Mesodermal cell (in vitro differentiated cells): Measurements from ENCODE around the gene CYRIA.

ENCODE experiments used
- H3K27ac ChIP-seq: 2 replicates; pipeline ENCODE4 v1.7.0; 2013; ENCODE audit warnings: mild to moderate bottlenecking, low read depth, low read length, moderate library complexity; ENCODE audit not compliant: severe bottlenecking
- H3K36me3 ChIP-seq: 2 replicates; pipeline ENCODE4 v1.7.1; 2013; ENCODE audit warnings: mild to moderate bottlenecking, low read length, moderate library complexity; ENCODE audit not compliant: control insufficient read depth, insufficient read depth
- H3K4me1 ChIP-seq: one replicate; pipeline ENCODE4 v1.7.1; 2013; ENCODE audit warnings: mild to moderate bottlenecking, low read length; ENCODE audit not compliant: insufficient read depth, control insufficient read depth, poor library complexity, severe bottlenecking
- H3K4me3 ChIP-seq: 2 replicates; pipeline ENCODE4 v1.7.0; 2013; ENCODE audit warnings: low read length, control low read depth, mild to moderate bottlenecking; ENCODE audit not compliant: insufficient read depth, poor library complexity, severe bottlenecking; ENCODE audit errors: extremely low read depth
- H3K9me3 ChIP-seq: 2 replicates; pipeline ENCODE4 v1.7.1; 2013; ENCODE audit warnings: mild to moderate bottlenecking, low read length, moderate library complexity; ENCODE audit not compliant: control insufficient read depth
- WGBS, 2 experiments: methylation state at CpG; one replicate each; pipeline ENCODE4 v1.1.5; 2013; ENCODE audit warnings: missing lambda C conversion rate in 2 of 2; ENCODE audit not compliant: insufficient coverage in 2 of 2; 5-methylcytosine and 5-hydroxymethylcytosine counted together

The CYRIA gene

DNA sequence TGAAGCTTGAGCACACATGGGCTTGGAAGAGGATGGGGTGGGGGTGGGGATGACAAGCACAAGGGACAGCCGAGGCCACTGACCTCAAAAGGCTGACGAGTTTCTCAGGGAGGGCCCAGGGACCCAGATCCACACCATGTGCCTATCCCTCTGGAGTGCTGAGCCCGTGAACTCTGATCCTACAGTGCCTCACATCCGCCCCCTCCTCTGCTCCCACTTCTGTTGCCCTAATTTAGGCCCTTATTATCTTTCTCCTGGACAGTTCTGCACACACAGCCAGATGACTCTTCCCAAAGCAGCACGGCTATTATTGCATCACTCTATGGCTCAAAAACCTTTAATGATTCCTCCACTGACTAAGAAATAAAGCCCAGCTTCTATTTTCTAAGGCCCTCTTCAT, 24.8 kb downstream of the CYRIA start:
- no peak overlapping the region for H3K27ac ChIP-seq
- WGBS, 2 experiments, result 92 to 94% methylated on average over 5 of the region's 5 CpGs
- H3K36me3 ChIP-seq, result no peaks in the 10 kb centered on the region
- peaks cover 4% of the 10 kb centered on the region for H3K9me3 ChIP-seq
- H3K4me3 ChIP-seq, result no peak overlapping the region
- H3K4me1 ChIP-seq, result peaks cover 5% of the 10 kb centered on the region

DNA sequence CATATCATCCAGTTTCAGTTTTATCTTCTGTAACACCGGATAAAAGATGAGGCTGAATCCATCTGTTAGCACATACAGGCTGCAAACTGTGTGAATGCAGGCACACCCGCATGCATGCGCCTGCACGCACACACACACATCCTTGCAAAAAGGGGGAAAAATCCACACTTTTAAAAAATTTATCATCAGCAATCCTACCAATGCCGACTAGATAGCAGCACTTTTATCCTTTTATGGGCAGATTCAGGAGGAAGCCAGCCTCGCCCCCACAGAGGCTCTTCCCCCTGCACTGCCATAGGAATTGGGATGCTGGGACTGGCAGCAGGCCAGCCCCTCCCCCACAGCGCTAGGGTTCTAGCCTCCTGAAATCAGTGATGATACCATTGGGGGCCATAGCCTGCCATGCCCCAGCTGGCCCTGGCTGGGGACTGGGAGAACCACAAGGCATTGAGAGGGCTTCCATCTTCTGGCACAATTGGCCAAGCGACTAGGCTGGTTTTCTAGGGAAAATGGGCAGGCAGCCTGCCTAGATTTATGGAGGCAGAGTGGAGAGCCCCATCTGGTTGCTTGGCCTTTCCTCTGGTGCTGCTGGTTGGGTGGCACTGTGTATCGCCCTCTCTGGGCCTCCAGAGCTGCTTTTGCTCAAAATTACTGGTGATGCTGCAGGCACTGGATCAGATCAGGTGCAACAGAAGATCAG, 25.5 kb downstream of the CYRIA start:
- H3K4me3 ChIP-seq, result no peak overlapping the region
- H3K4me1 ChIP-seq, result peaks cover 5% of the 10 kb centered on the region
- no peaks in the 10 kb centered on the region for H3K36me3 ChIP-seq
- peaks cover 4% of the 10 kb centered on the region for H3K9me3 ChIP-seq
- WGBS, 2 experiments, result 86 to 88% methylated on average over 7 to 8 of the region's 9 CpGs
- H3K27ac ChIP-seq, result no peak overlapping the region

DNA sequence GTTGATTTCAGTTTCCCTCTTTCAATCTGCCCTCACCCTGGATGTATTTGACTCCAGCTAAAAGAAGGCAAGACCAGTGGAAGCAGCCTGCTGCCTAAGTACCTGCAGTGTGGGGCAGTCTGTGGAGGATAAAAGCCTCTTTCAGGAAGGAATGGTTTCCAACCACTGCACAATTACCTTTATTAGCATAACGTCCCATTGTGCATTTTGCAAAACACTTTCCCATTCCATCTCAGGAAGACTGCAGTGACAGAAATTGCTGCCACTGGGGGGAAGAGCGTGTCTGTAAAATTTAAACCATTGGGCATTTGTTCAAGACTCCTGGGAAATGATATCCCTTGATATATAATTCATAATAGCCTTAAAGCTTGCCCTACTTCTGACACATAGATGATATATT, 26.2 kb downstream of the CYRIA start:
- H3K4me3 ChIP-seq, result no peak overlapping the region
- H3K4me1 ChIP-seq, result peaks cover 5% of the 10 kb centered on the region
- H3K9me3 ChIP-seq, result peaks cover 4% of the 10 kb centered on the region
- 100% methylated on average over 1 of the region's 2 CpGs; no CpG with 5 or more reads in 1 of the 2 experiments for whole genome bisulfite sequencing, 2 experiments
- no peak overlapping the region for H3K27ac ChIP-seq
- H3K36me3 ChIP-seq, result no peaks in the 10 kb centered on the region

DNA sequence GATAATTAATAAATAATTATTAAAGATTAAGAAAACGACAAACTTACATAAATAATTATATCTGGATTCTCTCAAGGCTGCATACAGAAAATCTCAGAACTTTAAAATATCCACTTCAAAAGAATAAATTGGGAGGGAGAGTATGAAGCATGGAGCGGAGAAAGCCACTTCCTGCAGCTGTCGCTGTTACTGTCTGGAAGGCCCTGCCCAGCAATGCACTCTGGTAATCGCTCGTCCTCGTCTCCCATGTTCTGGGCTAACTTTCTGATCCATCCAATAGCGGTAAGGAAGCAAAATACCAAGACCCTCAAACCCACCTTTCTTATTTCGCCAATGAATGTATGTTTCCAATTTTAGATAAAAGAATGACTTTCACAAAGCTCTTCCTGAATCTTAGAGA, 26.7 kb downstream of the CYRIA start:
- Histone ChIP-seq H3K4me1 (peaks cover 5% of the 10 kb centered on the region), H3K4me3 (no peak overlapping the region), H3K27ac (no peak overlapping the region), H3K36me3 (no peaks in the 10 kb centered on the region), H3K9me3 (peaks cover 4% of the 10 kb centered on the region)
- WGBS, 2 experiments, result 81 to 92% methylated on average over 2 to 6 of the region's 8 CpGs

DNA sequence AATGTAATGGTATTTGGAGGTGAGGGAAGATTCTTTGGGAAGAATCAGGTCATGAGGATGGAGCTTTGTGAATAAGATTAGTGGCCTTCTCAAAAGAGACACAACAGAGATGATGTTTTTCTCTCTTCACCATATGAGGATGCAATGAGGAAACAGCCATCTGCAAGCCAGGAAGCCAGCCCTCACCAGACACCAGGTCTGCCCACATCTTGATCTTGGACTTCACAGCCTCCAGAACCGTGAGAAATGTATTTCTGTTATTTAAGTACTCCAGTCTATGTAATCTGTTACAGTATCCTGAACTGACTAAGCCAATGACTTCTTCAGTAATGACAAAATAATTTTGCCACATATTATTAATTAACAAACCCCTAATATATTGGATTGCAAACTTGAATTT, 28.3 kb downstream of the CYRIA start:
- Histone ChIP-seq H3K4me3 (no peak overlapping the region), H3K36me3 (no peaks in the 10 kb centered on the region), H3K9me3 (peaks cover 4% of the 10 kb centered on the region), H3K27ac (no peak overlapping the region), H3K4me1 (peaks cover 5% of the 10 kb centered on the region)
- WGBS, 2 experiments, result no CpG with 5 or more reads among the region's 1 CpG

- Histone ChIP-seq H3K9me3 (peaks cover 4% of the 10 kb centered on the region), H3K36me3 (no peaks in the 10 kb centered on the region), H3K27ac (peak overlapping the region; percentile 76), H3K4me3 (no peak overlapping the region), H3K4me1 (peaks cover 5% of the 10 kb centered on the region)
- WGBS, 2 experiments, result 80 to 84% methylated on average over 10 to 14 of the region's 15 CpGs
Measured at GRCh38 chr2:16635791-16636699, 29.6 kb downstream of the CYRIA start.

DNA sequence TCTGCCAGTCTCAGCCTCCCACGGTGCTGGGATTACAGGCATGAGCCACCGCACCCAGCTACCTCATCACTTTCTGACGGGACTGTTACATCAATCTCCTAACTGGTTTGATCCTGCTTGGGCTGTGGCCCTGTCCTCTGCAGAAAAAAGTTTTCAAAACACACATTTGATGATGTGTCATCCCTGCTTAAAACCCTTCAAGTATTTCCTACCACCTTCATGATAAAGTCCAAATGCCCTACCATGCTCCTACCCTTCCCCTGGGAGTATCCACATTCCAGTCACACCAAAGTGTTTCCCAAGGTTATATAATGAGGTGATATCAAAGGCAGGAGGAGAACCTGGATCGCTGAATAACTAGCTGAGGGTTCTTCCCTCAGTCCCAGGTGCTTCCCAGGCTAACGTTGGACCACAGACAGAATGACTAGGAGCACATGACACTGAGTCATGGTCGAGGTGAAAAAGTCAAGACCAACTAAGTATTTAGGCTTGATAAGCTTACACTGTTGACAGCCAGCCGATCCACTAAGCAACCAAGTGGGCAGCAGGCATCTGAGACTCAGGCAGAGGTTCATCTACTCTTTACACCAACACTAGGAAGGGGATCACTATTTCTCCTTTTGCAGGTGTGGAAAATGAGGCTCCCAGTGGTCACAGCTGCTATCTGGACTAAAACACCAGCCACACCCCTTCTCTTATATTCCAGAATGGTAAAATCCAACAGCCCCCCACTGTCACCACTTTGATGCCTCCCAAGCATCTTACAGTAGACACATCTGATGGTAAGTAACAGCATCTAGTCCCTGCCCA, 31.8 kb downstream of the CYRIA start:
- Histone ChIP-seq H3K9me3 (peaks cover 4% of the 10 kb centered on the region), H3K36me3 (no peaks in the 10 kb centered on the region), H3K4me1 (no peaks in the 10 kb centered on the region), H3K4me3 (no peak overlapping the region), H3K27ac (no peak overlapping the region)
- WGBS, 2 experiments, result 91 to 93% methylated on average over 6 to 7 of the region's 7 CpGs

DNA sequence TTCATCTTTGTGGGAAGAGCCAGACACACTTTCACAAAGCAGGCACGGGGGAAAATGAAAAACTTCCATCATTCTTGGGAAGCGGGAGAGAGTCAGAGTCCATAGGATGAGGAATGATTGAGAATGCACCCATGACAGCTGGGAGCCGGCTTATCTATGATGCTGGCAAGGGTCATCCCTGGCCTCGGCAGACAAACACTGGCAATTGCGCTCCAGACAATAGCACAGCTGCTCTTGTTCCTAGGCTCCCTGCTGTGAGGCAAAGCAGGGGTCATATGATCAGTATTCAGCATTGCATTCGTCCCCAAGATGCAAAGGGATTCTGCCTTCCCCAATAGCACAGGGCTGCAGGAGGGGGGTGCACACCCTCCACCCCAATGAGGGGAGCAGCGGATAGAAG, 33.0 kb downstream of the CYRIA start:
- 77% methylated on average over 4 to 6 of the region's 7 CpGs for WGBS, 2 experiments
- Histone ChIP-seq H3K36me3 (no peaks in the 10 kb centered on the region), H3K4me1 (no peaks in the 10 kb centered on the region), H3K27ac (no peak overlapping the region), H3K9me3 (peaks cover 4% of the 10 kb centered on the region), H3K4me3 (no peak overlapping the region)

DNA sequence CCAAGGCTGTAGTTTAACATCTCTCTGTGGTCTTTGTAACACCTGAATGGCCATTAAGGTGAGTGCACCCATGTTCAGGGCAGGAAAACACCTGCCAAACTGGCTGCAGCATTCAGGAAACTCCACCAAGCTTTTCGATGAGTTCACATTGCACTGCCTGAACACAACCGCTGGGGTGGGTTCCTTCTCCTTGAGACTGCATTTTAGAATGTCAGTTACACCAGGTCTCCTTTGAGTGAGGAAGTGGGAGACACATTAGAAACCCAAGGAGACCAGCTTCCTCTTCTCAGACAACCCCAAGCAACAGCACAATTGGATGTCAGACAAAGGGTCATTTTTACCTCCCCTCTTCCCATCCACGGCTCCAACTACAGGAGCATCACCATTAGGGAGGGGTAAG, 35.2 kb downstream of the CYRIA start:
- no peak overlapping the region for H3K4me3 ChIP-seq
- no peaks in the 10 kb centered on the region for H3K9me3 ChIP-seq
- WGBS, 2 experiments, result 100% methylated on average over 1 to 2 of the region's 3 CpGs
- peaks cover 17% of the 10 kb centered on the region for H3K4me1 ChIP-seq
- no peak overlapping the region for H3K27ac ChIP-seq
- H3K36me3 ChIP-seq, result no peaks in the 10 kb centered on the region

DNA sequence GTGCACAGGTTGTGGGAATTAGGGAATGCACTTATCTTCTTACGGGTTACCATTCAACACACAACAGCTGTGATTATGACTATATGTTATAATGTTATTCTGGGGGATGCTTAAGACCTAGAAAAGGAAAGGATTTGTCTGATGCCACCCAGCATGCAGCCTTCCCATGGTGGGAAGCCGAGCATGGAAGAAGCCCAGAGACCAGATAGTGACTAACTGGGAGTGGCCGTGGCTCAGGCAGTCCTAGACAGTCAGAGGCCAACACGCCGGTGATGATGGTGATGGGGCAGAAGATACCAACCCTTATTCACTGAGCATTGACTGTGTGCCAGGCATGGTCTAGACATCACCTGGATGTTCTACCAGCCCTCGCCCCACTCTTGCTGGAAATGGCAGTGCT, 35.9 kb downstream of the CYRIA start:
- Histone ChIP-seq H3K4me3 (no peak overlapping the region), H3K4me1 (peaks cover 23% of the 10 kb centered on the region), H3K36me3 (no peaks in the 10 kb centered on the region), H3K9me3 (no peaks in the 10 kb centered on the region), H3K27ac (no peak overlapping the region)
- 90 to 96% methylated on average over 4 of the region's 6 CpGs for WGBS, 2 experiments
